Fibroblast of lung (primary cell): ENCODE data around the gene C1orf74. TPM values are rescaled to one million over a fixed set of nuclear protein-coding genes. Genes with fewer than 3 reads are reported as not detected.

ENCODE experiments used
- DNase-seq, 2 donors: peaks; one replicate each; pipeline versions ENCODE4 v3.0.0 to v3.0.0-alpha.2; 2010; ENCODE audit warnings: low read depth in 2 of 2
- H2AFZ ChIP-seq: 2 replicates; pipeline ENCODE4 v1.5.1; 2012; ENCODE audit warnings: low read length, control low read depth, inconsistent platforms
- H3K27ac ChIP-seq: 2 replicates; pipeline ENCODE4 v1.5.1; 2011; ENCODE audit warnings: low read length, control low read depth; ENCODE audit not compliant: insufficient read depth
- H3K27me3 ChIP-seq: 2 replicates; pipeline ENCODE4 v1.5.1; 2011; ENCODE audit warnings: mild to moderate bottlenecking, low read length; ENCODE audit not compliant: control insufficient read depth, insufficient read depth
- H3K36me3 ChIP-seq: 2 replicates; pipeline ENCODE4 v1.5.1; 2011; ENCODE audit warnings: low read length; ENCODE audit not compliant: control insufficient read depth, insufficient read depth
- H3K4me1 ChIP-seq: 2 replicates; pipeline ENCODE4 v1.5.1; 2011; ENCODE audit warnings: low read length; ENCODE audit not compliant: control insufficient read depth, insufficient read depth; ENCODE audit errors: extremely low read depth
- H3K4me2 ChIP-seq: 2 replicates; pipeline ENCODE4 v1.5.1; 2011; ENCODE audit warnings: low read length, control low read depth; ENCODE audit not compliant: insufficient read depth; ENCODE audit errors: extremely low read depth
- H3K4me3 ChIP-seq, 4 experiments: fragments of 200-600 bp in 1 of 4; sonication (generic) in 1 of 4; replicated peaks in 1 of 4; 2 replicates each; pipeline ENCODE4 v1.5.1; 2011 to 2016; ENCODE audit warnings: low read length in 4 of 4, low read depth in 3 of 4, mild to moderate bottlenecking in 3 of 4, control low read depth in 2 of 4, inconsistent platforms in 1 of 4, mixed read lengths in 1 of 4; ENCODE audit not compliant: insufficient read depth in 1 of 4; ENCODE audit errors: control extremely low read depth in 1 of 4
- H3K79me2 ChIP-seq: 2 replicates; pipeline ENCODE4 v1.5.1; 2012; ENCODE audit warnings: mild to moderate bottlenecking, low read length, inconsistent platforms; ENCODE audit not compliant: control insufficient read depth, insufficient read depth
- H3K9ac ChIP-seq: 2 replicates; pipeline ENCODE4 v1.5.1; 2011; ENCODE audit warnings: mild to moderate bottlenecking, low read length, control low read depth; ENCODE audit not compliant: insufficient read depth
- H3K9me3 ChIP-seq: 2 replicates; pipeline ENCODE4 v1.5.1; 2012; ENCODE audit warnings: low read depth, low read length; ENCODE audit not compliant: control insufficient read depth, insufficient read depth
- H4K20me1 ChIP-seq: 2 replicates; pipeline ENCODE4 v1.5.1; 2011; ENCODE audit warnings: low read length; ENCODE audit not compliant: control insufficient read depth, insufficient read depth; ENCODE audit errors: extremely low read depth
- CTCF ChIP-seq, 2 donors: IDR thresholded peaks in 1 of 2; conservative IDR thresholded peaks in 1 of 2; 1 replicate in 1 of 2; 2 replicates in 1 of 2; pipeline ENCODE4 v1.5.1; 2011 to 2012; ENCODE audit warnings: low read length in 2 of 2, control low read depth in 1 of 2, inconsistent platforms in 1 of 2, low read depth in 1 of 2, mild to moderate bottlenecking in 1 of 2
- EZH2 ChIP-seq: IDR thresholded peaks from 2 replicates; pipeline ENCODE4 v1.5.1; 2012; ENCODE audit warnings: low read length, control low read depth, mild to moderate bottlenecking; ENCODE audit errors: missing control alignments
- polyA plus RNA-seq, 2 donors: library from polyadenylated mRNA; depleted of rRNA in 1 of 2; stranded (reverse) in 1 of 2; unstranded in 1 of 2; fragments of >200 nt; gene quantifications; 2 replicates each; pipeline ENCODE4 v1.2.1, GENCODE V29; 2011 to 2012; ENCODE audit warnings: missing spikeins in 1 of 2
- total RNA-seq: library from RNA; depleted of rRNA; stranded (reverse); fragments of >200 nt; gene quantifications from 2 replicates; pipeline ENCODE4 v1.2.1, GENCODE V29; 2014

Gene C1orf74
- total and polyA plus RNA-seq, 2 donors (not counting 1 experiment from before 2014, with no cell fraction given): 2.2 to 4.3 TPM

- Histone ChIP-seq H3K4me3 (no peak overlapping the region), H3K27ac (no peak overlapping the region), H3K9me3 (no peaks in the 10 kb centered on the region), H3K27me3 (peaks cover 4% of the 10 kb centered on the region), H3K4me1 (no peaks in the 10 kb centered on the region), H3K79me2 (no peaks in the 10 kb centered on the region), H2AFZ (no peak overlapping the region), H4K20me1 (no peaks in the 10 kb centered on the region), H3K9ac (no peak overlapping the region), H3K36me3 (no peaks in the 10 kb centered on the region), H3K4me2 (no peak overlapping the region)
- no peak for DNase-seq
- TF ChIP-seq EZH2 (peak; percentile 35), CTCF (conservative IDR thresholded peaks at IDR 0.05 in 1 of 2, IDR thresholded peaks at IDR 0.05 in 1 of 2; ENCODE audit: low read depth in 1 of 2, low read length in 2 of 2) (no peak)
Measured at GRCh38 chr1:209787551-209787950, 3.2 kb upstream of the C1orf74 start.

GRCh38 chr1:209786146-209786545 is 1.8 kb upstream of the C1orf74 start:
- no peak overlapping the region for H3K27ac ChIP-seq
- no peak overlapping the region for H2AFZ ChIP-seq
- H4K20me1 ChIP-seq: no peaks in the 10 kb centered on the region
- H3K36me3 ChIP-seq: no peaks in the 10 kb centered on the region
- H3K9me3 ChIP-seq: no peaks in the 10 kb centered on the region
- H3K4me1 ChIP-seq: no peaks in the 10 kb centered on the region
- no peak overlapping the region for H3K4me2 ChIP-seq
- peaks cover 4% of the 10 kb centered on the region for H3K27me3 ChIP-seq
- no peak for DNase-seq
- no peak overlapping the region for H3K4me3 ChIP-seq
- H3K9ac ChIP-seq: no peak overlapping the region
- TF ChIP-seq CTCF (conservative IDR thresholded peaks at IDR 0.05 in 1 of 2, IDR thresholded peaks at IDR 0.05 in 1 of 2; ENCODE audit: low read depth in 1 of 2, low read length in 2 of 2) (no peak), EZH2 (no peak)
- no peaks in the 10 kb centered on the region for H3K79me2 ChIP-seq

DNA sequence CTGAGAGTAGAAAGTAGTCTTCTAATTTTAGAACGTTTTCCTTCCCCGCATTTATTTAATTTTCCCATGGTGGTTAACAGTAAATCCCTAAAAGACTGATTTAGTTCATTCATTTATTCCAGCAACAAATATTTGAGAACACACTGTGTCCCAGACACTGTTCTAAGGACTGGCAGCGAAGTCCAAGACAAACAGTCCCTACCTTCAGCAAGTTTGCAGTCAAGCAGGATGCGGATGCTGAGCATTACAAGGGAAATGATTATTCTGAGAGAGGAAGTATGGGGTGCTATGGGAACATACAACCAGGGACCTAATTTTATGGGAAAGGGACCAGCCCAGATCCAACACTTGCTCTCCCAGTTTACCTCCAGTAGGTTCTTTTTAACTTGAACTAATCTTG is 1.2 kb upstream of the C1orf74 start:
- peaks cover 4% of the 10 kb centered on the region for H3K27me3 ChIP-seq
- H3K4me2 ChIP-seq: no peak overlapping the region
- H3K36me3 ChIP-seq: no peaks in the 10 kb centered on the region
- H3K9ac ChIP-seq: no peak overlapping the region
- no peaks in the 10 kb centered on the region for H3K79me2 ChIP-seq
- no peaks in the 10 kb centered on the region for H4K20me1 ChIP-seq
- TF ChIP-seq CTCF (conservative IDR thresholded peaks at IDR 0.05 in 1 of 2, IDR thresholded peaks at IDR 0.05 in 1 of 2; ENCODE audit: low read depth in 1 of 2, low read length in 2 of 2) (no peak), EZH2 (no peak)
- no peaks in the 10 kb centered on the region for H3K9me3 ChIP-seq
- no peak overlapping the region for H3K27ac ChIP-seq
- H3K4me1 ChIP-seq: no peaks in the 10 kb centered on the region
- DNase-seq: no peak
- no peak overlapping the region for H2AFZ ChIP-seq
- H3K4me3 ChIP-seq: no peak overlapping the region
